GM12878 (cell line): Measurements from ENCODE around the gene RPTN. TPM values are rescaled to one million over a fixed set of nuclear protein-coding genes. Genes with fewer than 3 reads are reported as not detected.

Source experiments
- ATAC-seq: fragments of 200-7000 bp; cut with Tn5 transposase; 3 replicates; pipeline ENCODE4 v1.9.1; 2020; ENCODE audit warnings: mild to moderate bottlenecking, moderate library complexity
- BruUV-seq: library from RNA; stranded (reverse); fragments of 400-500 nt; replicated peaks from 2 replicates; lab custom pipeline; 2021; lab: Mats Ljungman, UMichigan
- CTCF ChIA-PET: fragments of 300-600 bp; sonication (Branson Sonifier 250); formaldehyde crosslinking; extraction: SDS; loops from one replicate; lab custom pipeline; 2021; ENCODE audit warnings: inconsistent platforms; lab: Yijun Ruan, JAX
- POLR2A ChIA-PET: fragments of 350-600 bp; formaldehyde crosslinking; extraction: SDS; loops from one replicate; lab custom pipeline; 2021; ENCODE audit warnings: inconsistent platforms; lab: Charles Lee
- RAD21 ChIA-PET: fragments of 300-600 bp; sonication (Branson Sonifier 250); formaldehyde crosslinking; loops from one replicate; lab custom pipeline; 2023; ENCODE audit warnings: antibody characterized with exemption; ENCODE audit not compliant: unreplicated experiment; lab: Charles Lee
- SMC1A ChIA-PET: fragments of 300-600 bp; sonication (Branson Sonifier 250); formaldehyde crosslinking; loops from one replicate; lab custom pipeline; 2023; ENCODE audit not compliant: unreplicated experiment, uncharacterized antibody; lab: Charles Lee
- DNase-seq: peaks from one replicate; pipeline ENCODE4 v3.0.0-alpha.2; 2011; ENCODE audit warnings: low read depth, low spot score
- FAIRE-seq: peaks from 3 replicates; lab custom pipeline; 2011; peaks lifted over from hg19 to GRCh38; lab: Jason Lieb, UNC
- H2AFZ ChIP-seq: 2 replicates; pipeline ENCODE4 v1.6.0; 2011; ENCODE audit warnings: low read depth, low read length, control low read depth; ENCODE audit not compliant: control insufficient read depth
- H3K27ac ChIP-seq: 2 replicates; pipeline ENCODE4 v1.5.1; 2011; ENCODE audit warnings: control low read depth; ENCODE audit not compliant: control insufficient read depth, insufficient read depth
- H3K27me3 ChIP-seq, 2 experiments: replicated peaks in 1 of 2; 2 replicates each; pipeline versions ENCODE4 v1.6.0 to v1.6.1; 2011; ENCODE audit warnings: low read length in 1 of 2; ENCODE audit not compliant: control insufficient read depth in 2 of 2, insufficient read depth in 2 of 2
- H3K36me3 ChIP-seq, 2 experiments: 2 replicates each; pipeline ENCODE4 v1.5.1; 2011; ENCODE audit warnings: low read length in 1 of 2; ENCODE audit not compliant: control insufficient read depth in 2 of 2, insufficient read depth in 2 of 2
- H3K4me1 ChIP-seq: 2 replicates; pipeline ENCODE4 v1.6.1; 2011; ENCODE audit warnings: mild to moderate bottlenecking, low read length, moderate library complexity, mixed read lengths; ENCODE audit not compliant: control insufficient read depth, insufficient read depth
- H3K4me2 ChIP-seq: 2 replicates; pipeline ENCODE4 v1.6.0; 2011; ENCODE audit warnings: control low read depth; ENCODE audit not compliant: control insufficient read depth, insufficient read depth
- H3K4me3 ChIP-seq: fragments of 200-600 bp; sonication (generic); 2 replicates; pipeline ENCODE4 v1.5.1; 2016
- H3K79me2 ChIP-seq: 2 replicates; pipeline ENCODE4 v1.6.0; 2011; ENCODE audit warnings: low read length; ENCODE audit not compliant: control insufficient read depth, insufficient read depth
- H3K9ac ChIP-seq: 2 replicates; pipeline ENCODE4 v1.8.0; 2011; ENCODE audit warnings: low read length, control low read depth, mixed read lengths; ENCODE audit not compliant: control insufficient read depth, insufficient read depth
- H3K9me3 ChIP-seq: replicated peaks from 3 replicates; pipeline ENCODE4 v1.5.1; 2011; ENCODE audit warnings: mild to moderate bottlenecking, low read length; ENCODE audit not compliant: control insufficient read depth, insufficient read depth
- H4K20me1 ChIP-seq: 2 replicates; pipeline ENCODE4 v1.6.0; 2011; ENCODE audit not compliant: control insufficient read depth, insufficient read depth
- ATF7 ChIP-seq: fragments of 450-650 bp; IDR thresholded peaks from 2 replicates; pipeline ENCODE4 v1.6.1; 2016; ENCODE audit warnings: low read depth, mild to moderate bottlenecking
- BMI1 ChIP-seq: fragments of 450-650 bp; IDR thresholded peaks from 2 replicates; pipeline ENCODE4 v1.6.1; 2016; ENCODE audit warnings: mild to moderate bottlenecking, moderate library complexity, borderline replicate concordance
- CHD4 ChIP-seq: fragments of 200-600 bp; sonication (generic); IDR thresholded peaks from 2 replicates; pipeline ENCODE4 v1.6.1; 2016; ENCODE audit warnings: mild to moderate bottlenecking
- CUX1 ChIP-seq: IDR thresholded peaks from 2 replicates; pipeline ENCODE4 v1.6.1; 2012; ENCODE audit warnings: improper control_type of control experiment, low read depth, low read length; ENCODE audit not compliant: insufficient replicate concordance
- MEF2A ChIP-seq: IDR thresholded peaks from 2 replicates; pipeline ENCODE4 v1.6.1; 2011; ENCODE audit warnings: low read depth, mild to moderate bottlenecking, low read length, moderate library complexity; ENCODE audit not compliant: insufficient read depth
- NKRF ChIP-seq: fragments of 450-650 bp; conservative IDR thresholded peaks from 2 replicates; pipeline ENCODE4 v1.6.1; 2017; ENCODE audit warnings: mild to moderate bottlenecking, moderate library complexity
- PML ChIP-seq: IDR thresholded peaks from 2 replicates; pipeline ENCODE4 v1.6.1; 2012; ENCODE audit warnings: low read length, inconsistent platforms
- USF2 ChIP-seq: IDR thresholded peaks from 2 replicates; pipeline ENCODE4 v1.6.1; 2011; ENCODE audit warnings: low read depth, low read length, improper control_type of control experiment, borderline replicate concordance
- ZNF207 ChIP-seq: fragments of 450-650 bp; IDR thresholded peaks from 2 replicates; pipeline ENCODE4 v1.6.1; 2014; ENCODE audit warnings: antibody characterized with exemption, mild to moderate bottlenecking, borderline replicate concordance
- WGBS: methylation state at CpG from one replicate; pipeline ENCODE4 v1.1.6; 2016; ENCODE audit warnings: low lambda C conversion rate; ENCODE audit not compliant: insufficient replicate concordance, insufficient coverage; ENCODE audit errors: missing lambda C conversion rate; 5-methylcytosine and 5-hydroxymethylcytosine counted together
- in situ Hi-C: fragments of 300-500 bp; cut with MboI; formaldehyde crosslinking; loops from 9 replicates; pipeline ENCODE4 v1.14.3; 2018; ENCODE audit warnings: mixed read lengths
- intact Hi-C: fragments of 100-400 bp; cut with micrococcal nuclease; formaldehyde crosslinking; loops from one replicate; pipeline ENCODE4 v1.14.2; 2022; ENCODE audit not compliant: unreplicated experiment
- polyA plus RNA-seq, 11 experiments: library from polyadenylated mRNA; depleted of rRNA in 4 of 11; unstranded in 6 of 11; stranded (reverse) in 5 of 11; fragments of >200 nt; fragmentation: Nextera tagmentation in 4 of 11; fragmentation: Illumina TruSeq in 1 of 11; extraction: Ambion mirVana in 4 of 11; extraction: Trizol in 1 of 11; gene quantifications; 1 replicate in 1 of 11; 2 replicates in 10 of 11; pipeline versions ENCODE4 v1.2.1 to v1.2.3, GENCODE V29; 2011 to 2016; ENCODE audit warnings: inconsistent platforms in 2 of 11, missing spikeins in 2 of 11, low read depth in 1 of 11
- total RNA-seq, 4 experiments: library from RNA; depleted of rRNA in 3 of 4; stranded (reverse); fragments of >200 nt in 3 of 4; fragmentation: Illumina TruSeq in 1 of 4; extraction: Trizol in 1 of 4; gene quantifications; 2 replicates each; pipeline versions ENCODE4 v1.2.1 to v1.2.3, GENCODE V29; 2013 to 2021

RPTN gene
- total and polyA plus RNA-seq, 10 of the 15 experiments (the other 5 are each of a cell fraction or from before 2014, with no cell fraction given), result not detected

GRCh38 chr1:152110365-152110859 lies 48.6 kb downstream of the RPTN start (continued):
- no peak for TF ChIP-seq NKRF
- TF ChIP-seq CHD4, result no peak
- TF ChIP-seq ATF7, result no peak
- no peak for TF ChIP-seq ZNF207
- TF ChIP-seq, all 136 proteins: peak for 0

- ChIA-PET CTCF (interaction anchor here (0.5 to 0.7 kb wide), 2 partner anchors 117 to 272 kb away, joined by 3 read pairs; no protein-coding TSS in a partner anchor), SMC1A (no interaction called here), RAD21 (no interaction called here), POLR2A (no interaction called here)
- no peak for DNase-seq
- TF ChIP-seq BMI1 (no peak), MEF2A (no peak), PML (no peak), USF2 (no peak), CUX1 (no peak)
- no TSS peak for BruUV-seq
- Histone ChIP-seq H3K4me3 (no peak overlapping the region), H3K27ac (no peak overlapping the region), H3K4me2 (no peak overlapping the region), H4K20me1 (no peaks in the 10 kb centered on the region; the same call in 1 of the 2 replicates), H3K79me2 (no peaks in the 10 kb centered on the region), H3K4me1 (peaks cover 5% of the 10 kb centered on the region), H3K36me3 (no peaks in the 10 kb centered on the region), H3K27me3 (peaks cover 19 to 42% of the 10 kb centered on the region in 2 experiments), H3K9me3 (no peaks in the 10 kb centered on the region; the same call in 2 of the 3 replicates), H3K9ac (no peak overlapping the region), H2AFZ (no peak overlapping the region)
- in situ Hi-C loops (no loop called here), intact Hi-C loops (no loop called here)
- no peak for FAIRE-seq
- WGBS, result 32% methylated on average over 9 of the region's 15 CpGs
- no peak for ATAC-seq
Measured at GRCh38 chr1:152109998-152110294, 49.1 kb downstream of the RPTN start.
